OCI-LY7 (cell line): Measurements from ENCODE around the gene FBXO36. TPM values are rescaled to one million over a fixed set of nuclear protein-coding genes. Genes with fewer than 3 reads are reported as not detected.

Experiments
- BruUV-seq: library from RNA; stranded (reverse); fragments of 400-500 nt; replicated peaks from 2 replicates; lab custom pipeline; 2021; lab: Mats Ljungman, UMichigan
- CTCF ChIA-PET: fragments of 300-600 bp; sonication (Branson Sonifier 250); formaldehyde crosslinking; loops from one replicate; lab custom pipeline; 2022; ENCODE audit warnings: antibody characterized with exemption; ENCODE audit not compliant: unreplicated experiment; lab: Charles Lee
- POLR2A ChIA-PET: fragments of 300-600 bp; sonication (Branson Sonifier 250); formaldehyde crosslinking; loops from one replicate; lab custom pipeline; 2022; ENCODE audit warnings: antibody characterized with exemption; lab: Charles Lee
- DNase-seq: peaks from one replicate; pipeline ENCODE4 v3.0.0-alpha.2; 2015; ENCODE audit warnings: low spot score
- H2AFZ ChIP-seq: fragments of 200-600 bp; sonication (generic), shearing (Covaris generic); 2 replicates; pipeline ENCODE4 v1.6.1; 2014; ENCODE audit warnings: mild to moderate bottlenecking, antibody characterized with exemption, low read length, moderate library complexity
- H3K27ac ChIP-seq: fragments of 200-600 bp; sonication (generic); 2 replicates; pipeline ENCODE4 v1.5.1; 2014; ENCODE audit warnings: mixed run types, low read depth, mild to moderate bottlenecking, moderate library complexity, low read length, inconsistent platforms; ENCODE audit not compliant: poor library complexity, severe bottlenecking
- H3K36me3 ChIP-seq: fragments of 200-600 bp; sonication (generic); 2 replicates; pipeline ENCODE4 v1.6.1; 2014; ENCODE audit warnings: mild to moderate bottlenecking, antibody characterized with exemption, low read length, moderate library complexity, mixed read lengths; ENCODE audit not compliant: insufficient read depth
- H3K4me1 ChIP-seq: fragments of 200-600 bp; sonication (generic); 2 replicates; pipeline ENCODE4 v1.5.1; 2014; ENCODE audit warnings: mild to moderate bottlenecking, low read length; ENCODE audit not compliant: insufficient read depth, poor library complexity, severe bottlenecking
- H3K4me2 ChIP-seq: fragments of 200-600 bp; sonication (generic); 2 replicates; pipeline ENCODE4 v1.6.1; 2014; ENCODE audit warnings: mild to moderate bottlenecking, low read length
- H3K4me3 ChIP-seq: fragments of 200-600 bp; sonication (generic); 2 replicates; pipeline ENCODE4 v1.5.1; 2014; ENCODE audit warnings: mild to moderate bottlenecking, low read depth, low read length; ENCODE audit not compliant: poor library complexity, severe bottlenecking
- H3K79me2 ChIP-seq: fragments of 200-600 bp; sonication (generic); 2 replicates; pipeline ENCODE4 v1.6.1; 2016; ENCODE audit warnings: low read depth, mild to moderate bottlenecking, low read length, moderate library complexity, mixed read lengths; ENCODE audit not compliant: insufficient read depth
- H3K9me2 ChIP-seq: fragments of 200-600 bp; sonication (generic); 2 replicates; pipeline ENCODE4 v1.6.1; 2016; ENCODE audit warnings: mild to moderate bottlenecking, low read length, mixed read lengths; ENCODE audit not compliant: insufficient read depth
- H3K9me3 ChIP-seq: fragments of 200-600 bp; sonication (generic); 2 replicates; pipeline ENCODE4 v1.6.1; 2014; ENCODE audit warnings: mild to moderate bottlenecking, mixed run types, low read length, mixed read lengths
- H4K20me1 ChIP-seq: fragments of 200-600 bp; sonication (generic); 2 replicates; pipeline ENCODE4 v1.6.1; 2014; ENCODE audit warnings: mild to moderate bottlenecking, antibody characterized with exemption, low read length, moderate library complexity, mixed read lengths; ENCODE audit not compliant: insufficient read depth
- CTCF ChIP-seq: fragments of 200-600 bp; sonication (generic); conservative IDR thresholded peaks from 2 replicates; pipeline ENCODE4 v1.5.1; 2014; ENCODE audit warnings: mild to moderate bottlenecking, antibody characterized with exemption, low read length, moderate library complexity, mixed read lengths
- EZH2phosphoT487 ChIP-seq: fragments of 200-600 bp; sonication (generic); IDR thresholded peaks from 2 replicates; pipeline ENCODE4 v1.6.1; 2018; ENCODE audit warnings: low read depth, borderline replicate concordance, mild to moderate bottlenecking, mixed run types, antibody characterized with exemption, low read length, moderate library complexity, mixed read lengths
- intact Hi-C: fragments of 100-400 bp; cut with micrococcal nuclease; formaldehyde crosslinking; loops from one replicate; pipeline ENCODE4 v1.10.0; 2022; ENCODE audit not compliant: unreplicated experiment
- total RNA-seq, 2 experiments: library from RNA; depleted of rRNA in 1 of 2; stranded (reverse); fragments of >200 nt in 1 of 2; shearing (Covaris generic) in 1 of 2; gene quantifications; 2 replicates each; pipeline ENCODE4 v1.2.3, GENCODE V29; 2014 to 2022

FBXO36 gene
- total RNA-seq, 2 experiments from 2014 or later, result 2.5 to 2.6 TPM

- no peaks in the 10 kb centered on the region for H3K4me1 ChIP-seq
- intact Hi-C loops, result no loop called here
- POLR2A ChIA-PET, result no interaction called here
- no peaks in the 10 kb centered on the region for H3K9me2 ChIP-seq
- TF ChIP-seq CTCF (no peak), EZH2phosphoT487 (no peak)
- H3K9me3 ChIP-seq, result no peaks in the 10 kb centered on the region
- H3K27ac ChIP-seq, result no peak overlapping the region
- H3K4me3 ChIP-seq, result no peak overlapping the region
- H2AFZ ChIP-seq, result no peak overlapping the region
- no peak for DNase-seq
- H3K36me3 ChIP-seq, result no peaks in the 10 kb centered on the region
- CTCF ChIA-PET, result no interaction called here
- no peaks in the 10 kb centered on the region for H4K20me1 ChIP-seq
- H3K79me2 ChIP-seq, result no peaks in the 10 kb centered on the region
- no TSS peak for BruUV-seq
- H3K4me2 ChIP-seq, result no peak overlapping the region
Measured at GRCh38 chr2:230016844-230017243, 94.5 kb downstream of the FBXO36 start.

- ChIA-PET POLR2A (no interaction called here), CTCF (no interaction called here)
- no peak for DNase-seq
- Histone ChIP-seq H3K9me2 (no peaks in the 10 kb centered on the region), H4K20me1 (no peaks in the 10 kb centered on the region), H3K9me3 (no peaks in the 10 kb centered on the region), H3K79me2 (no peaks in the 10 kb centered on the region), H3K27ac (no peak overlapping the region), H3K36me3 (no peaks in the 10 kb centered on the region), H3K4me2 (no peak overlapping the region), H3K4me1 (no peaks in the 10 kb centered on the region), H3K4me3 (no peak overlapping the region), H2AFZ (no peak overlapping the region)
- intact Hi-C loops, result no loop called here
- TF ChIP-seq EZH2phosphoT487, result no peak
- TF ChIP-seq CTCF, result no peak
- BruUV-seq, result no TSS peak
Measured at GRCh38 chr2:230018153-230018552, 95.8 kb downstream of the FBXO36 start.

GRCh38 chr2:230019742-230020141 is 97.4 kb downstream of the FBXO36 start:
- BruUV-seq, result no TSS peak
- intact Hi-C loops, result no loop called here
- DNase-seq, result no peak
- Histone ChIP-seq H3K4me2 (no peak overlapping the region), H3K36me3 (no peaks in the 10 kb centered on the region), H4K20me1 (no peaks in the 10 kb centered on the region), H3K79me2 (no peaks in the 10 kb centered on the region), H3K9me2 (no peaks in the 10 kb centered on the region), H3K27ac (no peak overlapping the region), H2AFZ (no peak overlapping the region), H3K4me1 (no peaks in the 10 kb centered on the region), H3K9me3 (no peaks in the 10 kb centered on the region), H3K4me3 (no peak overlapping the region)
- CTCF ChIA-PET, result no interaction called here
- POLR2A ChIA-PET, result interaction anchor here (0.6 kb wide), 1 partner anchor 47 kb away, joined by 3 read pairs; no protein-coding TSS in a partner anchor
- no peak for TF ChIP-seq CTCF
- no peak for TF ChIP-seq EZH2phosphoT487
